HepG2 (cell line): ENCODE results near the gene ADCK2. TPM values are rescaled to one million over a fixed set of nuclear protein-coding genes. Genes with fewer than 3 reads are reported as not detected.

ENCODE experiments used
- ATAC-seq: fragments of 200-7000 bp; cut with Tn5 transposase; 3 replicates; pipeline ENCODE4 v1.9.1; 2020; ENCODE audit warnings: mild to moderate bottlenecking, moderate library complexity
- Bru-seq: library from RNA; stranded (reverse); fragments of 400-500 nt; gene quantifications from one replicate; lab custom pipeline; 2021; lab: Mats Ljungman, UMichigan
- BruChase-seq, 2 experiments: library from RNA; stranded (reverse); fragments of 400-500 nt; gene quantifications; one replicate each; lab custom pipeline; 2021; lab: Mats Ljungman, UMichigan
- BruUV-seq: library from RNA; stranded (reverse); fragments of 400-500 nt; replicated peaks from 2 replicates; lab custom pipeline; 2021; lab: Mats Ljungman, UMichigan
- CTCF ChIA-PET: fragments of 300-600 bp; formaldehyde crosslinking; extraction: SDS; loops from one replicate; lab custom pipeline; 2021; ENCODE audit warnings: low total read pairs, inconsistent platforms, low intra/inter-chr PET ratio; lab: Yijun Ruan, JAX
- POLR2A ChIA-PET: fragments of 350-600 bp; sonication (Branson Sonifier 250); formaldehyde crosslinking; loops from one replicate; lab custom pipeline; 2020; ENCODE audit warnings: antibody characterized with exemption, inconsistent platforms; lab: Yijun Ruan, JAX
- DNase-seq: peaks from one replicate; pipeline ENCODE4 v3.0.0-alpha.2; 2015; ENCODE audit warnings: low spot score
- FAIRE-seq: peaks from 3 replicates; lab custom pipeline; 2011; peaks lifted over from hg19 to GRCh38; lab: Jason Lieb, UNC
- H2AFZ ChIP-seq: one replicate; pipeline ENCODE4 v1.6.1; 2011; ENCODE audit warnings: low read length, inconsistent platforms
- H3K27ac ChIP-seq: fragments of 300-600 bp; 3 replicates; pipeline ENCODE4 v1.8.0; 2011; ENCODE audit warnings: mixed run types, mild to moderate bottlenecking, mixed read lengths, low read length, inconsistent platforms; ENCODE audit not compliant: insufficient read depth; ENCODE audit errors: extremely low read length
- H3K27me3 ChIP-seq, 2 experiments: fragments of 200-600 bp in 1 of 2; 2 replicates in 1 of 2; 3 replicates in 1 of 2; pipeline versions ENCODE4 v1.6.0 to v1.8.0; 2011; ENCODE audit warnings: low read length in 2 of 2, mild to moderate bottlenecking in 2 of 2, moderate library complexity in 2 of 2, inconsistent platforms in 1 of 2; ENCODE audit not compliant: insufficient read depth in 2 of 2, control insufficient read depth in 1 of 2
- H3K36me3 ChIP-seq, 2 experiments: fragments of 200-600 bp in 1 of 2; replicated peaks in 1 of 2; 2 replicates in 1 of 2; 3 replicates in 1 of 2; pipeline versions ENCODE4 v1.5.1 to v1.8.0; 2011; ENCODE audit warnings: low read length in 2 of 2, inconsistent platforms in 1 of 2; ENCODE audit not compliant: insufficient read depth in 2 of 2, control insufficient read depth in 1 of 2
- H3K4me1 ChIP-seq: 2 replicates; pipeline ENCODE4 v1.5.1; 2012; ENCODE audit warnings: low read length, inconsistent platforms; ENCODE audit not compliant: insufficient read depth
- H3K4me2 ChIP-seq: 2 replicates; pipeline ENCODE4 v1.6.0; 2011; ENCODE audit warnings: low read depth, low read length, inconsistent platforms
- H3K4me3 ChIP-seq, 3 experiments: fragments of 200-600 bp in 1 of 3; sonication (generic), shearing (Covaris generic) in 1 of 3; replicated peaks in 1 of 3; 2 replicates each; pipeline ENCODE4 v1.5.1; 2011 to 2016; ENCODE audit warnings: low read length in 3 of 3, inconsistent platforms in 2 of 3, low read depth in 2 of 3, mild to moderate bottlenecking in 2 of 3, control low read depth in 1 of 3, mixed read lengths in 1 of 3; ENCODE audit not compliant: insufficient read depth in 1 of 3
- H3K79me2 ChIP-seq: one replicate; pipeline ENCODE4 v1.6.1; 2011; ENCODE audit warnings: low read length, inconsistent platforms; ENCODE audit not compliant: insufficient read depth
- H3K9ac ChIP-seq: 2 replicates; pipeline ENCODE4 v1.6.0; 2011; ENCODE audit warnings: mild to moderate bottlenecking, low read depth, low read length, inconsistent platforms; ENCODE audit not compliant: insufficient read depth
- H3K9me3 ChIP-seq: 2 replicates; pipeline ENCODE4 v1.5.1; 2012; ENCODE audit warnings: mild to moderate bottlenecking, low read length
- H4K20me1 ChIP-seq: 2 replicates; pipeline ENCODE4 v1.6.0; 2011; ENCODE audit warnings: inconsistent platforms, mild to moderate bottlenecking, low read length, moderate library complexity; ENCODE audit not compliant: insufficient read depth
- CENPT ChIP-seq: sonication (generic); formaldehyde crosslinking; IDR thresholded peaks from 2 replicates; pipeline ENCODE4 v1.8.0; 2022; ENCODE audit warnings: low read depth, mild to moderate bottlenecking, moderate library complexity, missing genetic modification reagents
- ELF1 ChIP-seq: sonication (generic); formaldehyde crosslinking; IDR thresholded peaks from 2 replicates; pipeline ENCODE4 v1.4.0; 2020; ENCODE audit warnings: missing genetic modification reagents
- ERF ChIP-seq: IDR thresholded peaks from 2 replicates; pipeline ENCODE4 v1.6.1; 2018; ENCODE audit warnings: missing biosample characterization, missing genetic modification reagents
- MXI1 ChIP-seq: IDR thresholded peaks from 3 replicates; pipeline ENCODE4 v1.6.1; 2012; ENCODE audit warnings: low read depth, low read length, inconsistent platforms, borderline replicate concordance
- NCOA1 ChIP-seq: sonication (generic); formaldehyde crosslinking; IDR thresholded peaks from 2 replicates; pipeline ENCODE4 v1.9.0; 2021; ENCODE audit warnings: missing genetic modification reagents
- ONECUT2 ChIP-seq: sonication (generic); formaldehyde crosslinking; IDR thresholded peaks from 2 replicates; pipeline ENCODE4 v1.4.0; 2020; ENCODE audit warnings: missing genetic modification reagents
- POLR2A ChIP-seq, 2 experiments: IDR thresholded peaks; 2 replicates each; pipeline ENCODE4 v1.6.1; 2011; ENCODE audit warnings: low read depth in 2 of 2, low read length in 2 of 2, mild to moderate bottlenecking in 1 of 2, moderate library complexity in 1 of 2; ENCODE audit not compliant: insufficient read depth in 1 of 2
- POLR2G ChIP-seq: fragments of 200-400 bp; formaldehyde crosslinking; IDR thresholded peaks from 2 replicates; pipeline ENCODE4 v1.6.1; 2018; ENCODE audit warnings: mild to moderate bottlenecking, low read depth, low read length, moderate library complexity
- RBFOX2 ChIP-seq: fragments of 200-400 bp; formaldehyde crosslinking; IDR thresholded peaks from 2 replicates; pipeline ENCODE4 v1.6.1; 2017; ENCODE audit warnings: low read depth, mild to moderate bottlenecking, low read length
- SALL1 ChIP-seq: sonication (generic); formaldehyde crosslinking; IDR thresholded peaks from 2 replicates; pipeline ENCODE4 v1.8.0; 2022; ENCODE audit warnings: mild to moderate bottlenecking, missing genetic modification reagents
- THYN1 ChIP-seq: sonication (generic); formaldehyde crosslinking; IDR thresholded peaks from 2 replicates; pipeline ENCODE4 v1.8.1; 2023; ENCODE audit warnings: low read depth, mild to moderate bottlenecking, moderate library complexity, missing genetic modification reagents, borderline replicate concordance
- ZNF329 ChIP-seq: sonication (generic); formaldehyde crosslinking; IDR thresholded peaks from 2 replicates; pipeline ENCODE4 v1.9.0; 2021; ENCODE audit warnings: low read depth, mild to moderate bottlenecking, missing genetic modification reagents
- ZNF558 ChIP-seq: sonication (generic); formaldehyde crosslinking; IDR thresholded peaks from 2 replicates; pipeline ENCODE4 v1.9.0; 2022; ENCODE audit warnings: mild to moderate bottlenecking, missing genetic modification reagents, borderline replicate concordance
- WGBS: methylation state at CpG from one replicate; pipeline ENCODE4 v1.1.6; 2017; ENCODE audit warnings: low lambda C conversion rate; 5-methylcytosine and 5-hydroxymethylcytosine counted together
- in situ Hi-C: cut with HindIII; loops from 2 replicates; pipeline ENCODE4 v1.10.0; 2017; ENCODE audit warnings: low pct_unique_long_range_greater_than_20kb; ENCODE audit not compliant: extremely low pct_ligation_motif_present
- intact Hi-C: fragments of 100-400 bp; cut with micrococcal nuclease; formaldehyde crosslinking; loops from one replicate; pipeline ENCODE4 v1.10.0; 2022; ENCODE audit not compliant: unreplicated experiment
- long read RNA-seq, 2 experiments: library from RNA in 1 of 2; library from polyadenylated mRNA in 1 of 2; stranded (forward) in 1 of 2; unstranded in 1 of 2; transcript quantifications; one replicate each; pipeline ENCODE4 v2.0.0, GENCODE V29; 2019 to 2022
- polyA minus RNA-seq, 3 experiments: library from RNA; depleted of rRNA, polyadenylated mRNA; stranded (reverse); fragments of >200 nt; gene quantifications; 2 replicates each; pipeline ENCODE4 v1.2.3, GENCODE V29; 2011; ENCODE audit warnings: low replicate concordance in 1 of 3
- polyA plus RNA-seq, 8 experiments: library from polyadenylated mRNA; depleted of rRNA in 3 of 8; stranded (reverse) in 7 of 8; unstranded in 1 of 8; fragments of >200 nt; fragmentation: Illumina TruSeq in 4 of 8; extraction: Trizol in 4 of 8; gene quantifications; 2 replicates each; pipeline versions ENCODE4 v1.2.1 to v1.2.3, GENCODE V29; 2011 to 2016; ENCODE audit warnings: low read depth in 4 of 8, missing spikeins in 1 of 8, mixed read lengths in 1 of 8; ENCODE audit not compliant: insufficient read depth in 1 of 8
- total RNA-seq, 5 experiments: library from RNA; depleted of rRNA; stranded (reverse); fragments of >200 nt; fragmentation: Illumina TruSeq; extraction: Trizol; gene quantifications; 2 replicates each; pipeline ENCODE4 v1.2.3, GENCODE V29; 2016; ENCODE audit warnings: low read depth in 1 of 5

The ADCK2 gene, protein sequence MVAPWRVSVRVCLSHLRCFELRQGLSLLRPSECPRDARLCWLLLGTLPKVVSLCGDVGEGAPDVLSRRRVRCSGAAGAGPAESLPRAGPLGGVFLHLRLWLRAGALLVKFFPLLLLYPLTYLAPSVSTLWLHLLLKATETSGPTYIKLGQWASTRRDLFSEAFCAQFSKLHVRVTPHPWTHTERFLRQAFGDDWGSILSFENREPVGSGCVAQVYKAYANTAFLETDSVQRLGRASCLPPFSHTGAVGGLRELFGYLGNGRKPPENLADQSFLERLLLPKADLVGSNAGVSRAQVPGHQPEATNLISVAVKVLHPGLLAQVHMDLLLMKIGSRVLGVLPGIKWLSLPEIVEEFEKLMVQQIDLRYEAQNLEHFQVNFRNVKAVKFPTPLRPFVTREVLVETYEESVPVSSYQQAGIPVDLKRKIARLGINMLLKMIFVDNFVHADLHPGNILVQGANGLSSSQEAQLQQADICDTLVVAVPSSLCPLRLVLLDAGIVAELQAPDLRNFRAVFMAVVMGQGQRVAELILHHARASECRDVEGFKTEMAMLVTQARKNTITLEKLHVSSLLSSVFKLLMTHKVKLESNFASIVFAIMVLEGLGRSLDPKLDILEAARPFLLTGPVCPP
- total RNA-seq (2016; rRNA removed; fragmentation: Illumina TruSeq; extraction: Trizol) (13.0 and 18.8 TPM in 2 replicates), polyA plus RNA-seq (2011; rRNA removed) (8.6 and 11.0 TPM in 2 replicates), polyA minus RNA-seq (2011; rRNA and poly(A)+ RNA removed; ENCODE audit: low replicate concordance) (16.6 and 21.9 TPM in 2 replicates), Bru-seq, nascent RNA (percentile 40 among the genes with signal in this experiment), BruChase-seq, experiment 1, labeled RNA remaining after a 6-hour chase (percentile 50 among the genes with signal in this experiment), BruChase-seq, experiment 2, labeled RNA remaining after a 2-hour chase (percentile 42 among the genes with signal in this experiment)
- total RNA-seq (2016; cell fraction: cytosol; rRNA removed; fragmentation: Illumina TruSeq; extraction: Trizol; ENCODE audit: low read depth): 11.3 and 12.9 TPM in 2 replicates
- 12.9 and 17.0 TPM in 2 replicates for total RNA-seq (2016; cell fraction: insoluble cytoplasmic fraction; rRNA removed; fragmentation: Illumina TruSeq; extraction: Trizol)
- 21.8 and 27.4 TPM in 2 replicates for total RNA-seq (2016; cell fraction: membrane; rRNA removed; fragmentation: Illumina TruSeq; extraction: Trizol)
- total RNA-seq (2016; cell fraction: nucleus; rRNA removed; fragmentation: Illumina TruSeq; extraction: Trizol): 9.9 and 12.3 TPM in 2 replicates
- polyA plus RNA-seq (2011; cell fraction: cytosol; rRNA removed): 9.4 and 11.4 TPM in 2 replicates
- 6.0 and 7.4 TPM in 2 replicates for polyA plus RNA-seq (2011; cell fraction: nucleus; rRNA removed)
- polyA plus RNA-seq (2012): 9.1 and 12.8 TPM in 2 replicates
- 8.4 and 11.6 TPM in 2 replicates for polyA plus RNA-seq (2016; cell fraction: cytosol; fragmentation: Illumina TruSeq; extraction: Trizol; ENCODE audit: low read depth)
- polyA plus RNA-seq (2016; cell fraction: insoluble cytoplasmic fraction; fragmentation: Illumina TruSeq; extraction: Trizol; ENCODE audit: low read depth): 12.7 and 13.0 TPM in 2 replicates
- 14.0 and 16.5 TPM in 2 replicates for polyA plus RNA-seq (2016; cell fraction: membrane; fragmentation: Illumina TruSeq; extraction: Trizol; ENCODE audit: low read depth)
- polyA plus RNA-seq (2016; cell fraction: nucleus; fragmentation: Illumina TruSeq; extraction: Trizol; ENCODE audit: insufficient read depth, low read depth): 12.7 and 15.1 TPM in 2 replicates
- 6.9 and 9.1 TPM in 2 replicates for polyA minus RNA-seq (2011; cell fraction: cytosol; rRNA and poly(A)+ RNA removed)
- 5.5 and 6.8 TPM in 2 replicates for polyA minus RNA-seq (2011; cell fraction: nucleus; rRNA and poly(A)+ RNA removed)
- long read RNA-seq, experiment 1, partial matches to known transcripts: 5 of 8 reads
- long read RNA-seq, experiment 1, other reads (novel, unspliced or antisense): 0 of 8 reads
- long read RNA-seq, experiment 2, transcript ADCK2-201 (8 exons, 2,377 nt): major isoform, 28 of 53 reads
- long read RNA-seq, experiment 2, partial matches to known transcripts: 10 of 53 reads
- long read RNA-seq, experiment 2, other reads (novel, unspliced or antisense): 15 of 53 reads

DNA sequence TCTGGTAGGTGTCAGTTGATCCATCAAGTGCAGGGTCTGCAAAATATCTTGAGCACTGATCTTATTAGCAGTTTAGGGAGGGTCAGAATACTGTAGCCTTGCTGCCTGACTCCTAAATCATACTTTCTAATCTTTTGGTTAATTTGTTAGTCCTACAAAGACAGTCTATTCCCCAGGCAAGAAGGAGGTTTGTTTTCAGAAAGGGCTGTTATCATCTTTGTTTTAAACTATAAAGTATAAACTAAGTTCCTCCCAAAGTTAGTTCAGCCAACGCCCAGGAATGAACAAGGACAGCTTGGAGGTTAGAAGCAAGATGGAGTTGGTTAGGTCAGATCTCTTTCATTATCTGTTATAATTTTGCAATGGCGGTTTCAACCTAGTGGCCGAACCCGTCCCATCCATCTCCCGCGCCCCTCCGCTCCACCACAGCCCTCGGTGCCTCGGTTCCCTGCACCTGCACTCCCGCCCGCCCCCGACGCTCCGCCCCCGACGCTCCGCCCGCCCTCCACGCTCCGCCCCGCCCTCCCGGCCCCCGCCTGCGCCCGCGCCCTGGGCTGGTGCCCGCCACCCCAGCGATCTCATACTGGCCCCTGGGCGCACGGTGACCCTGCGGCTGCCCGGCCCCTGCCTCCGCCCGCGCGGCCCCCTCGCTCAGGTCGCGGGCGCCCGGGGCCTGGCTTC, at the start of gene ADCK2:
ADCK2 (plus strand) TSS at position 564 of the 681 bp plus-strand sequence. CDS start 386 bp downstream, outside the sequence.
- in situ Hi-C loops: no loop called here
- peak within 1 kb of the TSS; percentile 83 for H3K4me2 ChIP-seq

More for the DNA sequence above, at the start of gene ADCK2:
- peaks cover 16% of the 10 kb centered on the region for H3K4me1 ChIP-seq
- no TSS peak for BruUV-seq
- intact Hi-C loops: no loop called here
- ATAC-seq: peak; percentile 88
- no peaks in the 10 kb centered on the region for H4K20me1 ChIP-seq
- POLR2A ChIA-PET: interaction anchor here (1.4 to 1.5 kb wide), 2 partner anchors 24 to 331 kb away, joined by 5 read pairs; partner anchors contain the start of gene NDUFB2
- DNase-seq: no peak
- no peak for FAIRE-seq
- peak within 1 kb of the TSS; percentile 54 for H2AFZ ChIP-seq
- CTCF ChIA-PET: no interaction called here
- H3K27ac ChIP-seq: no peak within 1 kb of the TSS
- 2% methylated on average over 19 of the region's 41 CpGs for WGBS
- 0 out of 5 replicates have a peak, but pooled peaks cover 0 to 2% of the 10 kb centered on the region in 2 experiments for H3K27me3 ChIP-seq
- peak within 1 kb of the TSS; percentile 60 to 78 (median 63); a peak in 5 of 6 replicates for H3K4me3 ChIP-seq
- H3K9ac ChIP-seq: peak within 1 kb of the TSS; percentile 54
- TF ChIP-seq CENPT (0 out of 2 replicates have a peak, but pooled peaks have one; percentile 31), ONECUT2 (CRISPR knock-in tag) (0 out of 2 replicates have a peak, but pooled peaks have one; percentile 49), POLR2A (IDR thresholded peaks at IDR 0.05; ENCODE audit: insufficient read depth in 1 of 2, low read depth in 2 of 2, low read length in 2 of 2) (peak in 1 of 2 experiments; percentile 70; a peak in 1 of 4 replicates), ERF (0 out of 2 replicates have a peak, but pooled peaks have one; percentile 9), ELF1 (no peak), RBFOX2 (peak; percentile 71), SALL1 (peak; percentile 23; the same call in 1 of the 2 replicates), ZNF558 (0 out of 2 replicates have a peak, but pooled peaks have one; percentile 2), THYN1 (CRISPR knock-in tag) (no peak), POLR2G (peak; percentile 45; the same call in 1 of the 2 replicates), MXI1 (0 out of 3 replicates have a peak, but pooled peaks have one; percentile 25), ZNF329 (0 out of 2 replicates have a peak, but pooled peaks have one; percentile 4), NCOA1 (no peak)
- TF ChIP-seq, all 625 proteins: peak for 10
- Histone ChIP-seq H3K9me3 (no peaks in the 10 kb centered on the region), H3K79me2 (no peaks in the 10 kb centered on the region), H3K36me3 (no peaks in the 10 kb centered on the region)
